Skeletal muscle tissue (tissue), 4 donors: ENCODE measurements around the gene B2M. TPM values are rescaled to one million over a fixed set of nuclear protein-coding genes. Genes with fewer than 3 reads are reported as not detected.
"Not testable (repeated sequence)": the region's sequence is repeated elsewhere in the genome, so short reads cannot be mapped to it uniquely, and the experiment has no call there.

Experiments
- H3K27ac ChIP-seq: one replicate; pipeline ENCODE4 v1.7.0; 2013; ENCODE audit warnings: mild to moderate bottlenecking, low read depth, low read length, inconsistent platforms
- H3K27me3 ChIP-seq, 3 donors: one replicate each; pipeline ENCODE4 v1.7.0; 2013; ENCODE audit warnings: low read length in 3 of 3; ENCODE audit not compliant: control insufficient read depth in 3 of 3, insufficient read depth in 3 of 3
- H3K36me3 ChIP-seq, 3 donors: one replicate each; pipeline ENCODE4 v1.7.0; 2013; ENCODE audit warnings: low read length in 3 of 3; ENCODE audit not compliant: control insufficient read depth in 3 of 3, insufficient read depth in 3 of 3
- H3K4me1 ChIP-seq, 3 donors: one replicate each; pipeline ENCODE4 v1.7.0; 2013; ENCODE audit warnings: low read length in 3 of 3, mild to moderate bottlenecking in 3 of 3; ENCODE audit not compliant: control insufficient read depth in 3 of 3, insufficient read depth in 3 of 3
- H3K4me3 ChIP-seq, 3 donors: one replicate each; pipeline ENCODE4 v1.7.0; 2013; ENCODE audit warnings: low read length in 3 of 3
- H3K9ac ChIP-seq, 3 donors: one replicate each; pipeline ENCODE4 v1.7.0; 2013; ENCODE audit warnings: low read length in 3 of 3, mild to moderate bottlenecking in 3 of 3, moderate library complexity in 2 of 3, low read depth in 1 of 3
- H3K9me3 ChIP-seq, 3 donors: one replicate each; pipeline ENCODE4 v1.7.0; 2013; ENCODE audit warnings: low read length in 3 of 3; ENCODE audit not compliant: control insufficient read depth in 3 of 3
- total RNA-seq: library from RNA; depleted of rRNA; stranded (reverse); fragments of >200 nt; gene quantifications from one replicate; pipeline ENCODE4 v1.2.3, GENCODE V29; 2014
- donor health status: Osteomylitis.

B2M gene
- total RNA-seq, 1 donor from 2014 or later, result 876 TPM

GRCh38 chr15:44673639-44674038 is 37.7 kb upstream of the B2M start:
- Histone ChIP-seq H3K36me3 (no peaks in the 10 kb centered on the region), H3K27ac (no peak overlapping the region), H3K27me3 (no peaks in the 10 kb centered on the region), H3K9ac (no peak overlapping the region), H3K9me3 (no peaks in the 10 kb centered on the region), H3K4me3 (no peak overlapping the region), H3K4me1 (no peaks in the 10 kb centered on the region)

DNA sequence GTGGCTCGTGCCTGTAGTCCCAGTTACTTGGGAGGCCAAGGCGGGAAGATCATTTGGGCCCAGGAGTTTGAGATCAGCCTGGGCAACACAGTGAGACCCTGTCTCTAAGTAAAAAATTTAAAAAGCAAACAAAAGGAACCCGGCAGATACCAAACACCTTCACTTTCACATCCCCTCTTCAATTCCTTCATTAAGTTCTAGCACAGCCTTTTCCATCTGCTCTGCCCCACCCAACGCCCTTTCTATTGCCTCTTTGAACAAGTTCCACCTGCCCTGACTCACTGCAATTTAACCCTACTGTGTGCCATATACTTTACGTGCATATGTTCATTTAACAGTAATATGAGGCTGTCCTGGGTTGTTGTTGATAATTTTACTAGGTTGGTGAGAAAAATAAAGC is 35.4 kb upstream of the B2M start:
- Histone ChIP-seq H3K36me3 (no peaks in the 10 kb centered on the region), H3K9ac (no peak overlapping the region), H3K27ac (no peak overlapping the region), H3K9me3 (no peaks in the 10 kb centered on the region), H3K27me3 (peaks cover 0 to 3% (median 0%) of the 10 kb centered on the region in 3 donors), H3K4me3 (no peak overlapping the region), H3K4me1 (no peaks in the 10 kb centered on the region)

- Histone ChIP-seq H3K4me3 (no peak overlapping the region), H3K36me3 (no peaks in the 10 kb centered on the region), H3K9me3 (no peaks in the 10 kb centered on the region), H3K4me1 (no peaks in the 10 kb centered on the region), H3K9ac (no peak overlapping the region), H3K27me3 (peaks cover 0 to 4% (median 3%) of the 10 kb centered on the region in 3 donors), H3K27ac (no peak overlapping the region)
These were observed 34.6 kb upstream of the B2M start for GRCh38 chr15:44676676-44677075.

DNA sequence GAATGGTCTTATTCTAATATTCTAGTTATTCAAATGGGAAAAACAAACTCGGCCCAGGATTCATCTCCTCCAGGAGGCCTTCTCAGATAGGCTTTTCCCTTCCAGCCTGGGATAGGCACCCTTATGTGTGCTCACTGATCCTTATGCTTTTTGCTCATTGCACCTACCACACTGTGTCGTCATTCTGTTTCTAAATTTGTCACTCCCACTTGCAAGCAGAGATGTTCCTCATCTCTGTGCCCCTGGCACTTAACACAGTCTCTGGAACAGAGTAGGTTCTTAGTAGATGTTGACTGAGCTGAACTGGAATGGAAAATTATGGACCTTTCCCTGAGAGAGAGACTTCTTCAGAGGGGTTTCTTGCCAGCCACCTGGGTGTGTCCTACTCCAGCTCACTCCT is 29.1 kb upstream of the B2M start:
- Histone ChIP-seq H3K4me1 (peaks cover 0 to 4% (median 3%) of the 10 kb centered on the region in 3 donors), H3K9ac (no peak overlapping the region), H3K27me3 (peaks cover 0 to 4% (median 3%) of the 10 kb centered on the region in 3 donors), H3K9me3 (no peaks in the 10 kb centered on the region), H3K36me3 (no peaks in the 10 kb centered on the region), H3K4me3 (no peak overlapping the region), H3K27ac (no peak overlapping the region)

- H3K9me3 ChIP-seq, H3K27me3 ChIP-seq, H3K4me1 ChIP-seq, H3K36me3 ChIP-seq, H3K9ac ChIP-seq, H3K4me3 ChIP-seq, H3K27ac ChIP-seq: not testable (repeated sequence)
These were observed 28.3 kb upstream of the B2M start for GRCh38 chr15:44682809-44683682.

GRCh38 chr15:44689318-44689717 is 22.0 kb upstream of the B2M start:
- not testable (repeated sequence) for H3K9ac ChIP-seq, H3K4me1 ChIP-seq, H3K4me3 ChIP-seq, H3K27ac ChIP-seq, H3K36me3 ChIP-seq, H3K27me3 ChIP-seq, H3K9me3 ChIP-seq

GRCh38 chr15:44690245-44690644 is 21.1 kb upstream of the B2M start:
- not testable (repeated sequence) for H3K4me1 ChIP-seq, H3K27me3 ChIP-seq, H3K4me3 ChIP-seq, H3K9me3 ChIP-seq, H3K9ac ChIP-seq, H3K36me3 ChIP-seq, H3K27ac ChIP-seq

- Histone ChIP-seq H3K4me1 (no peaks in the 10 kb centered on the region), H3K4me3 (no peak overlapping the region), H3K9me3 (no peaks in the 10 kb centered on the region), H3K36me3 (no peaks in the 10 kb centered on the region), H3K9ac (no peak overlapping the region), H3K27me3 (no peaks in the 10 kb centered on the region), H3K27ac (no peak overlapping the region)
These were observed 18.7 kb upstream of the B2M start for GRCh38 chr15:44692659-44693058.

DNA sequence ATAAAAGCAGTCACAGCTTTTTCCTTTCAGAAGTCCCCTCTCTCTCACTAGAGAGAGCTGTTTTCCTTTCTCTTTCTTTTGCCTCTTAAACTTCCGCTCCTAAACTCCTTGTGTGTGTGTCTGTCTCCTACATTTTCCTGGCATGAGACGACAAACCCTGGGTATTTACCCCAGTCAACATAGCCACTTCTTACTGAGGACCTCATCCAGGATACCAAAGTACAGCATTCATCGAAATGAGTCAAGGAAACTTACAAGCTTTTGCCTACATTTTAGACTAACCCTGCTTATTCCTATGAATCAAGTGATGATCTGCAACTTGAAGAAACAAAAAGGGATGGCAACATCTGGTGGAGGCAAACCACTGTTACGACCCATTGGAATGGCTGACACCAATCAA is 16.9 kb upstream of the B2M start:
- no peaks in the 10 kb centered on the region for H3K36me3 ChIP-seq
- no peak overlapping the region for H3K27ac ChIP-seq
- no peaks in the 10 kb centered on the region for H3K27me3 ChIP-seq
- no peaks in the 10 kb centered on the region for H3K4me1 ChIP-seq
- no peak overlapping the region for H3K9ac ChIP-seq
- no peak overlapping the region for H3K4me3 ChIP-seq
- no peaks in the 10 kb centered on the region for H3K9me3 ChIP-seq

DNA sequence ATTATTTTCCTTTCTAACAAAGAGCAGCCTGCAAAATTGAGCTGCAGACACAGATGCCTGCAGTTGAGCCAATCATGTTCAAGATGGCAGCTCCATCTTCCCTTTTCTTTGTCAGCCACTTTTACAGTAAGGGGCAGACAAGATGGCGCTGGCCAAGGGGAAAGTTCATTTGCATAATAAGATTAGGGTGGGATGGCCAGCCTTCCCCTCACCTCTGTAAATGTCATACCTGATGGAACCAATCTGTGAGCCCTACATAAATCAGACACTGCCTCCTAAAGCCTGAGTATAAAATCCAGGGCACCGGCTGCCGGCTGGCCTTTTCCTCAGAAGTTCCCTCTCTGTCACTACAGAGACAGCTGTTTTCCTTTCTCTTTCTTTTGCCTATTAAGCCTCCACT is 16.0 kb upstream of the B2M start:
- Histone ChIP-seq H3K9me3 (no peaks in the 10 kb centered on the region), H3K27me3 (no peaks in the 10 kb centered on the region), H3K9ac (no peak overlapping the region), H3K4me1 (no peaks in the 10 kb centered on the region), H3K4me3 (no peak overlapping the region), H3K27ac (no peak overlapping the region), H3K36me3 (no peaks in the 10 kb centered on the region)
